Measurements from ENCODE around the gene PFKFB2.

DNA sequence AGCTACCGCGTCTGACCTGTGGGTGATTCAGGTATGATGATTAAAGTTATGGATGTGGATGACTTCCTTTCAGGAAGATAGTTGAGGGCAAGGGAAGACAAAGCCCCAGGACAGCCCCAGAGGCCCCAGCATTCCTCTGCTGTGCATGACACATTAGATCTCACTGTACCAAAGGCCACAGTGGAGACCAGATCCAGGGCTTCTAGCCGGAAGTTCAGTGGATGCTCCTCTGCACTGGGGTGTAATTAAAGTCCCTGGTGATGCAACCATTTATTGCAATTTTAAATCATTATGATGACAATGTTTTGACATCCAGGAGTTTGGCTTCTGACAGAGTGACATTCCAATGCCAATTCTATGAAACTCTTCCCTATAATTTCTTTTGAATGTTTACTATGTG is 55.9 kb downstream of the PFKFB2 start:
- TF ChIP-seq, protein P1, sequence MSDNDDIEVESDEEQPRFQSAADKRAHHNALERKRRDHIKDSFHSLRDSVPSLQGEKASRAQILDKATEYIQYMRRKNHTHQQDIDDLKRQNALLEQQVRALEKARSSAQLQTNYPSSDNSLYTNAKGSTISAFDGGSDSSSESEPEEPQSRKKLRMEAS (IDR thresholded peaks at IDR 0.05): no peak
- TF ChIP-seq CEBPB (IDR thresholded peaks at IDR 0.05) (no peak), EGR1 (IDR thresholded peaks at IDR 0.05) (no peak), FOXM1 (IDR thresholded peaks at IDR 0.05; ENCODE audit: borderline replicate concordance, low read depth) (no peak), TEAD4 (IDR thresholded peaks at IDR 0.05) (no peak), TCF12 (IDR thresholded peaks at IDR 0.05; ENCODE audit: low read depth) (no peak), EP300 (IDR thresholded peaks at IDR 0.05; ENCODE audit: borderline replicate concordance) (no peak)
- TF ChIP-seq, protein P2, sequence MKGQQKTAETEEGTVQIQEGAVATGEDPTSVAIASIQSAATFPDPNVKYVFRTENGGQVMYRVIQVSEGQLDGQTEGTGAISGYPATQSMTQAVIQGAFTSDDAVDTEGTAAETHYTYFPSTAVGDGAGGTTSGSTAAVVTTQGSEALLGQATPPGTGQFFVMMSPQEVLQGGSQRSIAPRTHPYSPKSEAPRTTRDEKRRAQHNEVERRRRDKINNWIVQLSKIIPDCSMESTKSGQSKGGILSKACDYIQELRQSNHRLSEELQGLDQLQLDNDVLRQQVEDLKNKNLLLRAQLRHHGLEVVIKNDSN (IDR thresholded peaks at IDR 0.05): no peak
- TF ChIP-seq, protein P3, sequence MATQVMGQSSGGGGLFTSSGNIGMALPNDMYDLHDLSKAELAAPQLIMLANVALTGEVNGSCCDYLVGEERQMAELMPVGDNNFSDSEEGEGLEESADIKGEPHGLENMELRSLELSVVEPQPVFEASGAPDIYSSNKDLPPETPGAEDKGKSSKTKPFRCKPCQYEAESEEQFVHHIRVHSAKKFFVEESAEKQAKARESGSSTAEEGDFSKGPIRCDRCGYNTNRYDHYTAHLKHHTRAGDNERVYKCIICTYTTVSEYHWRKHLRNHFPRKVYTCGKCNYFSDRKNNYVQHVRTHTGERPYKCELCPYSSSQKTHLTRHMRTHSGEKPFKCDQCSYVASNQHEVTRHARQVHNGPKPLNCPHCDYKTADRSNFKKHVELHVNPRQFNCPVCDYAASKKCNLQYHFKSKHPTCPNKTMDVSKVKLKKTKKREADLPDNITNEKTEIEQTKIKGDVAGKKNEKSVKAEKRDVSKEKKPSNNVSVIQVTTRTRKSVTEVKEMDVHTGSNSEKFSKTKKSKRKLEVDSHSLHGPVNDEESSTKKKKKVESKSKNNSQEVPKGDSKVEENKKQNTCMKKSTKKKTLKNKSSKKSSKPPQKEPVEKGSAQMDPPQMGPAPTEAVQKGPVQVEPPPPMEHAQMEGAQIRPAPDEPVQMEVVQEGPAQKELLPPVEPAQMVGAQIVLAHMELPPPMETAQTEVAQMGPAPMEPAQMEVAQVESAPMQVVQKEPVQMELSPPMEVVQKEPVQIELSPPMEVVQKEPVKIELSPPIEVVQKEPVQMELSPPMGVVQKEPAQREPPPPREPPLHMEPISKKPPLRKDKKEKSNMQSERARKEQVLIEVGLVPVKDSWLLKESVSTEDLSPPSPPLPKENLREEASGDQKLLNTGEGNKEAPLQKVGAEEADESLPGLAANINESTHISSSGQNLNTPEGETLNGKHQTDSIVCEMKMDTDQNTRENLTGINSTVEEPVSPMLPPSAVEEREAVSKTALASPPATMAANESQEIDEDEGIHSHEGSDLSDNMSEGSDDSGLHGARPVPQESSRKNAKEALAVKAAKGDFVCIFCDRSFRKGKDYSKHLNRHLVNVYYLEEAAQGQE (IDR thresholded peaks at IDR 0.05; ENCODE audit: low read depth): no peak
